ENCODE measurements around the gene RAB1B. TPM values are rescaled to one million over a fixed set of nuclear protein-coding genes. Genes with fewer than 3 reads are reported as not detected.

The RAB1B gene
- 167 TPM for polyA plus RNA-seq (2013, experiment 1 of 2)
- polyA plus RNA-seq (2013, experiment 2 of 2), result 137 TPM

DNA sequence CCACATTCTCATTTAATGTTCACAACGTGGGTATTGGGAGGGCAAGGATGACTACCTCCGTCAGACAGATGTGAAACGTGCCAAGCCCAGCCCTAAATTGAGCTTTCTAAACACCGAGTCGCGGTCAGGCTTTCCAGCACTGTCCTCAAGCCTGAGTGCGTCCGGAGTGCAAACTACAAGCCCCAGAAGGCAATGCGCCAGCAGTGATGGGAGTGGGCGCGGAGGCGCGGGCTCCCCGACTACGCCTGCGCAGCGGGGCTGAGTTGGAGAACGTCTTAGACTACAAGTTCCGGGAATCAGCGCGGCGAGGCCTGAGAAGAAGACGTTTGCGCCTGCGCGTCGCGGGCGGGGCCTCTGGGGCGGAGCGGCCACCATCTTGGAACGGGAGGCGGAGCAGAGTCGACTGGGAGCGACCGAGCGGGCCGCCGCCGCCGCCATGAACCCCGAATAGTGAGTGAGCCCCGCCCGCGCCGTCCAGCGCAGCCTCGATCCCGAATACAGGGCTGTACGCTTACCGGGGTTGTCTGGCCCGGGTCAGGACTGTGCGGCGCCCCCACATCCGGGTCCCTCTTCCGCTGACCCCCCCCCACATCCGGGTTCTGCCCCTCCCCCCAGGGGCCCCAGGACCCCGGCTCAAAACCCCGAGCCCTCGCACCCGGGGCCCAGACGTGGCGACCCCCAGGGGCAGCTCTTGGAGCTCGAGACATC is at the start of gene RAB1B:
Gene RAB1B (plus strand): TSS at position 396 of the 708 bp plus-strand sequence. CDS start 41 bp downstream, at position 437.
- WGBS, 2 experiments (ENCODE audit: insufficient coverage in 2 of 2), result 0% methylated on average over 48 to 56 of the region's 64 CpGs
- Histone ChIP-seq H3K4me1 (ENCODE audit: control insufficient read depth, insufficient read depth, low read length, poor library complexity, severe bottlenecking) (peaks cover 3% of the 10 kb centered on the region), H3K9me3 (ENCODE audit: control insufficient read depth, low read length) (no peaks in the 10 kb centered on the region), H3K27ac (ENCODE audit: low read depth, low read length, severe bottlenecking) (peak within 1 kb of the TSS; percentile 91), H3K36me3 (ENCODE audit: control insufficient read depth, insufficient read depth, low read length) (peaks cover 45% of the 10 kb centered on the region), H3K4me3 (ENCODE audit: extremely low read depth, insufficient read depth, low read length, poor library complexity, severe bottlenecking) (peak within 1 kb of the TSS; percentile 87)

DNA sequence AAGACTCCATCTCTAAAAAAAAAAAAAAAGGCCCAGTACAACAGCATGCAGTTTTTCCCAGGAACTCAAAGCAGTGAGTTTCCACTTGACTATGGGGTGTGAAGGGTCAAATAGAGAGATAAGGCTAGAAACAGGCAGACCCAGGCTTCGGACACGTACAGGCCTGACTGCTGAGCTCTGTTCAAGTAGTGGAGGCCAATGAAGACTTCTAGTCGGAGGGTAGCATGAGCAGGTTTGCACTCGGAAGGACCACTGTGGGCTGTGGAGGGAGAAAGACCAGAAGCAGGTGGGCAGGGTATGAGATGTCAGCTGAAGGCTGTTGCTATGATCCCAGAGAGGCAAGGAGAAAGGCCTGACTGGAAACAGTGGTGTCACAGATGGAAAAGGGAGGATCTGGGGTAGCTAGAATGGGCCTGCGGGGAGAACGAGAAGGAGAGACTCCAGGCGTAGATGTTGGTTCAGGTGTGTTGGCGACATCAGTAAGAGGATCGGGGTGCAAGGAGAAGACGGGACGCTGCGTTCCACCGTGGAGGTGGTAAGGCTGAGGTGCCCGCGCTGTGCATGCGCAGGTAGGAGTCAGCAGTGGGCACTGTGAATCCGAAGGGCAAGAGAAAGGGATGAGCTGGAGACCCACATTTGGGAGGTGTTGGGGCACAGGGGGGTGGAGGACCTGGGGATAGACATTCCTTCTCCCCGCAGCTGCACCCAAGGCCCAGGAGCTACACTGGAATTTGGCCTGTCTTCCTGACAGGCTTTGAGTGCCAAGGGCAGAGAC is 49.4 kb upstream of the RAB1B start:
- H3K9me3 ChIP-seq (ENCODE audit: control insufficient read depth, low read length), result no peaks in the 10 kb centered on the region
- 95 to 97% methylated on average over 17 to 18 of the region's 18 CpGs for WGBS, 2 experiments (ENCODE audit: insufficient coverage in 2 of 2)
- peaks cover 78% of the 10 kb centered on the region for H3K36me3 ChIP-seq (ENCODE audit: control insufficient read depth, insufficient read depth, low read length)
- no peaks in the 10 kb centered on the region for H3K4me1 ChIP-seq (ENCODE audit: control insufficient read depth, insufficient read depth, low read length, poor library complexity, severe bottlenecking)
- no peak overlapping the region for H3K4me3 ChIP-seq (ENCODE audit: extremely low read depth, insufficient read depth, low read length, poor library complexity, severe bottlenecking)
- no peak overlapping the region for H3K27ac ChIP-seq (ENCODE audit: low read depth, low read length, severe bottlenecking)

DNA sequence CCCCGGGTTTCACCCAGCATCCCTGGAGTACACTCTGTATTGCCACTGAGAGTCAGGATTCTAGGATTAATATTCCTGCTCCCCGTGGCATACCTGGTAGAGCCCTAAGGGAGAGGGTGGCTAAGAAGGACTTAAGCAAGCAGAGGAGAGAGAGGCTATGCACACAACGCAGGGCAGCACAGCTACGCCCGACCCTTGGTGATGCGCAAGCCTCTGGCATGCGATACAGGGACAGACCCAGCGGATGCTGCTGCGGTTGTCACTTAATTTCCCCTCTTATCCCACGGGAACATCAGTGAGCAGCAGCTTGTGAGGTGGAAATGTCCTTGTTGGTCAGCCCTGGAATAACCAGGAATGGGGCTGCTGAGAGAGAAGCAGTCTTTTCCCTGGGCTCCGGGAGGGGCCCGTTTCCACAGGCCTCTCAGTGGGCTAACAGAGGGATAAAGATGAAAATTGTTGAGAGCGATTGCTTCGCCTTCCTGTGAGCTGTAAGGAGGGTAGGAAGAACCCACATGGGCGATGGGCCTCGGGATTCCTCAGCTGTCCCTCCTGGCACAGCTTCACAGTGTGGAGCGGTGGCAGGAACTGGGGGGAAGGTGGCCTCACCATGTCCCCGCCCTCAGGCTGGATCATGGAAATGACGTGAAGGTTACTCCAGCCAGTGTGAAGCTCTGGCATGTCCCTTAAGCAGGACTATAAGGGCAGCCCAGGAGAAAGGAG is 48.4 kb upstream of the RAB1B start:
- WGBS, 2 experiments (ENCODE audit: insufficient coverage in 2 of 2), result 92 to 97% methylated on average over 17 to 18 of the region's 19 CpGs
- H3K9me3 ChIP-seq (ENCODE audit: control insufficient read depth, low read length), result no peaks in the 10 kb centered on the region
- peaks cover 81% of the 10 kb centered on the region for H3K36me3 ChIP-seq (ENCODE audit: control insufficient read depth, insufficient read depth, low read length)
- H3K27ac ChIP-seq (ENCODE audit: low read depth, low read length, severe bottlenecking), result peak overlapping the region; percentile 16
- no peak overlapping the region for H3K4me3 ChIP-seq (ENCODE audit: extremely low read depth, insufficient read depth, low read length, poor library complexity, severe bottlenecking)
- no peaks in the 10 kb centered on the region for H3K4me1 ChIP-seq (ENCODE audit: control insufficient read depth, insufficient read depth, low read length, poor library complexity, severe bottlenecking)

DNA sequence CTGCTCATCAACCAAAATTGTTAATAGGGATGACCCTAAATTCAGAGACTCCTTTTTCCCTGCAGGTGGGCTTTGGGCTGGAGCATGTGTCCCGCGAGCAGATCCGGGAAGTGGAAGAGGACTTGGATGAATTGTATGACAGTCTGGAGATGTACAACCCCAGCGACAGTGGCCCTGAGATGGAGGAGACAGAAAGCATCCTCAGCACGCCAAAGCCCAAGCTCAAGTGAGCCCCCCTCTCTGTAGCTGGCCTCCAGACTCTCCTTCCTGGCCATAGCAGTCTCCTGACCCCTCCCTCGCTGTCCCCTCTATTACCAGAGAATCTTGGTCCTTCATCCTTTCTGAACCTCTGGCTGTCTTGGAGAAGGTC is 47.9 kb upstream of the RAB1B start:
- H3K36me3 ChIP-seq (ENCODE audit: control insufficient read depth, insufficient read depth, low read length), result peaks cover 82% of the 10 kb centered on the region
- no peak overlapping the region for H3K27ac ChIP-seq (ENCODE audit: low read depth, low read length, severe bottlenecking)
- H3K4me3 ChIP-seq (ENCODE audit: extremely low read depth, insufficient read depth, low read length, poor library complexity, severe bottlenecking), result no peak overlapping the region
- no peaks in the 10 kb centered on the region for H3K4me1 ChIP-seq (ENCODE audit: control insufficient read depth, insufficient read depth, low read length, poor library complexity, severe bottlenecking)
- 83 to 97% methylated on average over 3 of the region's 6 CpGs for WGBS, 2 experiments (ENCODE audit: insufficient coverage in 2 of 2)
- H3K9me3 ChIP-seq (ENCODE audit: control insufficient read depth, low read length), result no peaks in the 10 kb centered on the region

DNA sequence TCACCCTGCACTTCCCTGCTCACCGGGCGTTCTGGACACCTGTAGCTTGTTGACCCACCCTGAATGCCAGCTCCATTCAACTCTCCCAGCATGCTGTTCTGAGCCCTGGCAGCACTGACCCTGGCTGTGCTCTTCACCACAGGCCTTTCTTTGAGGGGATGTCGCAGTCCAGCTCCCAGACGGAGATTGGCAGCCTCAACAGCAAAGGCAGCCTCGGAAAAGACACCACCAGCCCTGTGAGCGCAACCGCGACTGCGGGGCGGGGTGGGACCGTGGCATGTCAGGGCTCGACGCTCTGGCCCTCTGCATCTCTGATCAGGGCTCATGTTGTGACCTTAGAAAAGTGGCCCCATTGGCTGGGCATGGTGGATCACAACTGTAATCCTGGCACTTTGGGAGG is 47.4 kb upstream of the RAB1B start:
- Histone ChIP-seq H3K27ac (ENCODE audit: low read depth, low read length, severe bottlenecking) (no peak overlapping the region), H3K4me3 (ENCODE audit: extremely low read depth, insufficient read depth, low read length, poor library complexity, severe bottlenecking) (no peak overlapping the region), H3K36me3 (ENCODE audit: control insufficient read depth, insufficient read depth, low read length) (peaks cover 84% of the 10 kb centered on the region), H3K9me3 (ENCODE audit: control insufficient read depth, low read length) (no peaks in the 10 kb centered on the region), H3K4me1 (ENCODE audit: control insufficient read depth, insufficient read depth, low read length, poor library complexity, severe bottlenecking) (no peaks in the 10 kb centered on the region)
- 89 to 95% methylated on average over 13 of the region's 13 CpGs for WGBS, 2 experiments (ENCODE audit: insufficient coverage in 2 of 2)

DNA sequence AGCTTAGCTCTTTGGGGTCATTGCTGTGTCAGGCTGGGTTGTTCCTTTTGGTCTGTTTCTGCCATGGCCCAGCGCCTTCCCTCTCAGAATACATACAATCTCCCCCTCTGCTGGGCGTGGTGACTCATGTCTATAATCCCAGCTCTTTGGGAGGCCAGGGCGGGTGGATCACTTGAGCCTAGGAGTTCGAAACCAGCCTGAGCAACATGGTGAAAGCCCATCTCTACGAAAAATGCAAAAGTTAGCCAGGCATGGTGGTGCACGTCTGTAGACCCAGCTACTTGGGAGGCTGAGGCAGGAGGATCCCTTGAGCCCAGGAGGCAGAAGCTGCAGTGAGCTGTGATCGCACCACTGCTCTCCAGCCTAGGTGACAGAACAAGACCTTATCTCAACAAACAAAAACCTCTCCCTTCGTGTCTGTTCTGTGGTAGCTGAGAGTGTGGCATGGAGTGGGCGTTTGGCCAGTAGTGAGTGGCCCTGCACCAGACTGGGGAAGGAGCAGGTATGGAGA is 46.7 kb upstream of the RAB1B start:
- H3K4me1 ChIP-seq (ENCODE audit: control insufficient read depth, insufficient read depth, low read length, poor library complexity, severe bottlenecking), result no peaks in the 10 kb centered on the region
- H3K36me3 ChIP-seq (ENCODE audit: control insufficient read depth, insufficient read depth, low read length), result peaks cover 83% of the 10 kb centered on the region
- H3K4me3 ChIP-seq (ENCODE audit: extremely low read depth, insufficient read depth, low read length, poor library complexity, severe bottlenecking), result no peak overlapping the region
- WGBS, 2 experiments (ENCODE audit: insufficient coverage in 2 of 2), result 90 to 98% methylated on average over 5 to 7 of the region's 9 CpGs
- no peak overlapping the region for H3K27ac ChIP-seq (ENCODE audit: low read depth, low read length, severe bottlenecking)
- H3K9me3 ChIP-seq (ENCODE audit: control insufficient read depth, low read length), result no peaks in the 10 kb centered on the region

DNA sequence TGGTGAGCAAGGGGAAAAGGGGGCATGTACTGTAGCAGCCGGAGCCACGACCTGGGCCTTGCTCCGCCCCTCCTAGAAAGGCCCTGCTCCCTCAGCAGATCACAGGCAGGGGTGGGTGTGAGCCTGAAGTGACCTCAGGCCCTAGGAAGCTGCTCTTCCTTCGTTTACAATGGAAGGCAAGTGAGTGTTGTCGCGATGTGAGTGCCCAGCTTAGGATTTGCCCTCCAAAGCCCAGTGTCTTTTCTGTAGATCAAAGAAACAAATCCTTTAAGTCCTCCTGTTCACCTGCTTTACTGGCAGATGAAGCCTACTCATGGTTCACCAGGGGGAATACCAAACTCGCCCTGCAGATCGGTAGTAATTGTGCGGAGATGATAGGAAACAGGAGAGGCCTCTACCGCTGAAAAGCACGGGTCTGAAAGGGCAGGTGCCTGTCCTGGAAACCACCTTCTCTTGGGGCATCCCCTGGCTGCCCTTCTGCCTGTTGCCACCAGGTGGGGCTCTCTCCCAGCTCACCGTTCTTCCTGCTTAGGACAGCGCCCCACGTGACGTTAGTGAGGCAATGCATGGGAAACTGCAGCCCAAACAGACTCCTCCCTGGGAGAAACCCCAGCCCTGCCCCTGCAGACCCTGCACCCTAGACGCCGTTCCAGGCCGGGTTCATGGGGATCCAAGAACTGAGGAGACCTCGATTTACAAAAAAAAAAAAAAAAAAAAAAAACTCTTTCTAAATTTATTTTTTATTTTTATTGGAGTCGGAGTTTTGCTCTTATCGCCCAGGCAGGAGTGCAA is 45.9 kb upstream of the RAB1B start:
- Histone ChIP-seq H3K9me3 (ENCODE audit: control insufficient read depth, low read length) (no peaks in the 10 kb centered on the region), H3K4me1 (ENCODE audit: control insufficient read depth, insufficient read depth, low read length, poor library complexity, severe bottlenecking) (no peaks in the 10 kb centered on the region), H3K36me3 (ENCODE audit: control insufficient read depth, insufficient read depth, low read length) (peaks cover 83% of the 10 kb centered on the region), H3K4me3 (ENCODE audit: extremely low read depth, insufficient read depth, low read length, poor library complexity, severe bottlenecking) (no peak overlapping the region), H3K27ac (ENCODE audit: low read depth, low read length, severe bottlenecking) (no peak overlapping the region)
- WGBS, 2 experiments (ENCODE audit: insufficient coverage in 2 of 2), result 6 to 39% methylated on average over 7 to 16 of the region's 21 CpGs

DNA sequence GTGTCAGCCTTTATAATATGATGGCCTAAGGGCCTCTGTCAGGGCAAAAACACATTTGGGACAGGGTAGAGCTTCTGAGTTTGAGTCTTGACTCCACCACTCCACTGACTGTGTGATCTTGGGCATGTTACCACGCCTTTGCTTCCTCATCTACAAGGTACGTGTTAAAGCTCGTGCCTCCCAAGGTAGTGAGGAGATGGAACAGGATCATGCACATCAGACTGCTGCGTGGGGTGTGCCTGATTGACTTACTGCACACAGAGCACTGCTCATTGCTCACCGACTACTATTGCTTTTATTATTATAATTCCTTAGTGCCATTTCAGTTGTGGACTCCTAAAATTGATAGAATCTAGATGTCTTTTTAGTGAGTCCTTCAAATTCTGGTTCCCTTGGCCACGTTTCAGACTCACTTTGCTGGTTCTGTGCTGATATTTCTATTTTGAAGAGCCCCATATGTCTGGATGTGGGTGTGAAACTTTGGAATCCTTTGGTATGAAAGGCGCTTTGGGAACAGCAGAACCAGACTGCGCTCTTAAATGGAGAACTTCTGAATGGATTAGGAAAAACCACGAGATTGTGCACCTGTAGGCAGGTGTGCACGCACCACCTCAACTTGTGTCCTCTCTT is 44.1 kb upstream of the RAB1B start:
- Histone ChIP-seq H3K36me3 (ENCODE audit: control insufficient read depth, insufficient read depth, low read length) (peaks cover 83% of the 10 kb centered on the region), H3K27ac (ENCODE audit: low read depth, low read length, severe bottlenecking) (no peak overlapping the region), H3K4me3 (ENCODE audit: extremely low read depth, insufficient read depth, low read length, poor library complexity, severe bottlenecking) (no peak overlapping the region), H3K9me3 (ENCODE audit: control insufficient read depth, low read length) (no peaks in the 10 kb centered on the region), H3K4me1 (ENCODE audit: control insufficient read depth, insufficient read depth, low read length, poor library complexity, severe bottlenecking) (no peaks in the 10 kb centered on the region)
- 96 to 98% methylated on average over 7 to 8 of the region's 10 CpGs for WGBS, 2 experiments (ENCODE audit: insufficient coverage in 2 of 2)

DNA sequence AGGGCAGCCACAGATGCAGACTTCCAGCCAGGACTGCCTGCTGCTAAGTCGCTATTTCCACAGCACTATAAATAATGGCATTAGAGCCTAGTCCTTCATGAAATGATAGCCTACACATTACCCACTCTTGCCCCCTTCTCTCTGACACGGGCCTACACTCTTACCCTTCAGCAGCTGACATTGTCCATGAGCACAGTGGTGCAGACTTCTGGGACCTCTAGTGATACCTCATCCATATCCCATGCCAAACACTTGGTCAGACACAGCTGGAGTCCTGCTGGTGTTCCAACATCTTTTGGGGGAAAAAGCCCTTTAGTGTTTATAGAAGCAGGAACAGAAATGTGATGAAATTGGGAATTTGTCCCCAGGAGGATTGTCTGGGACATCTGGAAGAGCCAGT is 43.4 kb upstream of the RAB1B start:
- Histone ChIP-seq H3K9me3 (ENCODE audit: control insufficient read depth, low read length) (no peaks in the 10 kb centered on the region), H3K27ac (ENCODE audit: low read depth, low read length, severe bottlenecking) (no peak overlapping the region), H3K4me3 (ENCODE audit: extremely low read depth, insufficient read depth, low read length, poor library complexity, severe bottlenecking) (no peak overlapping the region), H3K4me1 (ENCODE audit: control insufficient read depth, insufficient read depth, low read length, poor library complexity, severe bottlenecking) (no peaks in the 10 kb centered on the region), H3K36me3 (ENCODE audit: control insufficient read depth, insufficient read depth, low read length) (peaks cover 79% of the 10 kb centered on the region)
- WGBS, 2 experiments (ENCODE audit: insufficient coverage in 2 of 2), result 86 to 88% methylated on average over 2 of the region's 2 CpGs

DNA sequence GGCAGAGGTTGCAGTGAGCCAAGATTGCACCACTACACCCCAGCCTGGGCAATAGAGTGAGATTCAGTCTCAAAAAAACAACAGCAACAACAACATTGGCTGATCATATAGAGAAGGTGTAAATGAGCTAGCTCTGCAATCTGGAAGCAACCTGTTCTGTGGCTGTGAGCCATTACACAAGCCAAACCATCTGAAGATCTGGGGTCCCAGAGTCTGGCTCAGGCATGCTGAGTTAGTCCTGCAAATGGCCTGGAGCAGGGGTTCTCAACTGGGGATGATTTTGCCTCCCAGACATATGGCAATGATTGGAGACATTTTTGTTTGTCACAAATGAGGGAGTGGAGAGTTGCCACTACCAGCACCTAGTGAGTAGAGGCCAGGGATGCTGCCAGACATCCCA is 42.3 kb upstream of the RAB1B start:
- no peak overlapping the region for H3K27ac ChIP-seq (ENCODE audit: low read depth, low read length, severe bottlenecking)
- H3K4me3 ChIP-seq (ENCODE audit: extremely low read depth, insufficient read depth, low read length, poor library complexity, severe bottlenecking), result no peak overlapping the region
- H3K36me3 ChIP-seq (ENCODE audit: control insufficient read depth, insufficient read depth, low read length), result peaks cover 79% of the 10 kb centered on the region
- H3K9me3 ChIP-seq (ENCODE audit: control insufficient read depth, low read length), result no peaks in the 10 kb centered on the region
- no peaks in the 10 kb centered on the region for H3K4me1 ChIP-seq (ENCODE audit: control insufficient read depth, insufficient read depth, low read length, poor library complexity, severe bottlenecking)

All from mesodermal cell (in vitro differentiated cells).